Stimulated activated CD8-positive, alpha-beta memory T cell treated with anti-CD3 and anti-CD28 coated beads, Interleukin-4, amount 100 ng/mL, for 1 hour (primary cell): ENCODE measurements around the gene ZNF536.
"Not testable (repeated sequence)": the region's sequence is repeated elsewhere in the genome, so short reads cannot be mapped to it uniquely, and the experiment has no call there.

Source experiments
- DNase-seq, 2 donors: peaks; one replicate each; pipeline ENCODE4 v3.0.0-alpha.2; 2020; ENCODE audit warnings: low read depth in 2 of 2, low spot score in 1 of 2

The ZNF536 gene

GRCh38 chr19:30340771-30341561 lies 31.2 kb upstream of the ZNF536 start:
- no peak for DNase-seq

GRCh38 chr19:30341611-30342201 lies 30.5 kb upstream of the ZNF536 start:
- no peak for DNase-seq

- no peak for DNase-seq
These were observed 29.3 kb upstream of the ZNF536 start for GRCh38 chr19:30342901-30343300.

- DNase-seq = no peak
These were observed 27.4 kb upstream of the ZNF536 start for GRCh38 chr19:30344446-30345425.

GRCh38 chr19:30345686-30346085 lies 26.5 kb upstream of the ZNF536 start:
- no peak for DNase-seq

- not testable (repeated sequence) for DNase-seq
These were observed 25.7 kb upstream of the ZNF536 start for GRCh38 chr19:30346468-30346867.

GRCh38 chr19:30349131-30349730 lies 23.0 kb upstream of the ZNF536 start:
- no peak for DNase-seq

- no peak for DNase-seq
These were observed 21.2 kb upstream of the ZNF536 start for GRCh38 chr19:30350692-30351663.

- no peak for DNase-seq
These were observed 20.4 kb upstream of the ZNF536 start for GRCh38 chr19:30351774-30352173.

- no peak for DNase-seq
These were observed 18.7 kb upstream of the ZNF536 start for GRCh38 chr19:30353394-30353945.

- no peak for DNase-seq
These were observed 16.6 kb upstream of the ZNF536 start for GRCh38 chr19:30355586-30355985.

GRCh38 chr19:30356951-30357579 lies 15.1 kb upstream of the ZNF536 start:
- no peak for DNase-seq

- no peak for DNase-seq
These were observed 14.6 kb upstream of the ZNF536 start for GRCh38 chr19:30357580-30357954.

GRCh38 chr19:30358319-30358718 lies 13.9 kb upstream of the ZNF536 start:
- DNase-seq = no peak

- no peak for DNase-seq
These were observed 13.2 kb upstream of the ZNF536 start for GRCh38 chr19:30358821-30359580.

- DNase-seq = no peak
These were observed 12.2 kb upstream of the ZNF536 start for GRCh38 chr19:30359936-30360335.

GRCh38 chr19:30360376-30361106 lies 11.6 kb upstream of the ZNF536 start:
- no peak for DNase-seq

- DNase-seq = no peak
These were observed 11.1 kb upstream of the ZNF536 start for GRCh38 chr19:30361107-30361447.
